Esophagus squamous epithelium (tissue), 5 donors: ENCODE measurements around the gene TFAP2B. TPM values are rescaled to one million over a fixed set of nuclear protein-coding genes. Genes with fewer than 3 reads are reported as not detected.

Source experiments
- DNase-seq: peaks from one replicate; lab custom pipeline; 2025; lab: John Stamatoyannopoulos, UW
- H3K27ac ChIP-seq, 4 donors: fragments of 200-600 bp; sonication (generic); one replicate each; pipeline ENCODE4 v1.5.1; 2016 to 2019; ENCODE audit warnings: mild to moderate bottlenecking in 1 of 4
- H3K27me3 ChIP-seq, 4 donors: fragments of 200-600 bp; sonication (generic); 1 replicate in 3 of 4; 2 replicates in 1 of 4; pipeline versions ENCODE4 v1.5.1 to v1.6.0; 2017 to 2021; ENCODE audit warnings: antibody characterized with exemption in 1 of 4
- H3K36me3 ChIP-seq, 3 donors: fragments of 200-600 bp; sonication (generic); one replicate each; pipeline ENCODE4 v1.5.1; 2016 to 2019
- H3K4me1 ChIP-seq, 3 donors: fragments of 200-600 bp; sonication (generic); one replicate each; pipeline ENCODE4 v1.5.1; 2017 to 2019
- H3K4me3 ChIP-seq, 4 donors: fragments of 200-600 bp; sonication (generic); 1 replicate in 3 of 4; 2 replicates in 1 of 4; pipeline ENCODE4 v1.5.1; 2016 to 2019; ENCODE audit warnings: mild to moderate bottlenecking in 2 of 4, moderate library complexity in 1 of 4
- H3K9me3 ChIP-seq, 3 donors: fragments of 200-600 bp; sonication (generic); one replicate each; pipeline ENCODE4 v1.5.1; 2016 to 2019
- CTCF ChIP-seq, 6 experiments: fragments of 450-650 bp in 4 of 6; fragments of 200-600 bp in 2 of 6; sonication (generic) in 2 of 6; IDR thresholded peaks; one replicate each; pipeline ENCODE4 v1.5.1; 2016 to 2019; ENCODE audit warnings: antibody characterized with exemption in 6 of 6, mild to moderate bottlenecking in 4 of 6, moderate library complexity in 4 of 6
- POLR2A ChIP-seq, 4 donors: fragments of 450-650 bp; IDR thresholded peaks; one replicate each; pipeline ENCODE4 v1.6.1; 2017; ENCODE audit warnings: antibody characterized with exemption in 4 of 4, mild to moderate bottlenecking in 4 of 4, moderate library complexity in 3 of 4
- WGBS, 2 donors: methylation state at CpG; one replicate each; pipeline ENCODE4 v1.1.5; 2018; 5-methylcytosine and 5-hydroxymethylcytosine counted together
- intact Hi-C: fragments of 100-400 bp; cut with DNase I; formaldehyde crosslinking; loops from one replicate; pipeline ENCODE4 v1.15.0; 2022
- total RNA-seq, 4 donors: library from RNA; depleted of rRNA; stranded (reverse); fragments of >200 nt; gene quantifications; one replicate each; pipeline ENCODE4 v1.1.0, GENCODE V29; 2016
- donor health status: DM: yes; HTN: yes; CAD: no.

Gene TFAP2B
- total RNA-seq, 4 donors from 2014 or later: 0.35 to 4.4 (median 1.8) TPM

GRCh38 chr6:50831186-50831585 lies 12.5 kb downstream of the TFAP2B start:
- no peak for TF ChIP-seq POLR2A (IDR thresholded peaks at IDR 0.05)
- TF ChIP-seq CTCF (IDR thresholded peaks at IDR 0.05): no peak
- peaks cover 0 to 30% (median 0%) of the 10 kb centered on the region in 3 donors for H3K4me1 ChIP-seq
- H3K4me3 ChIP-seq: no peak overlapping the region
- no peak for DNase-seq
- WGBS, 2 donors: 47 to 68% methylated on average over 10 of the region's 10 CpGs
- peaks cover 0 to 5% (median 0%) of the 10 kb centered on the region in 3 donors for H3K36me3 ChIP-seq
- intact Hi-C loops: no loop called here
- H3K9me3 ChIP-seq: no peaks in the 10 kb centered on the region
- no peak overlapping the region for H3K27ac ChIP-seq
- peaks cover 0 to 82% (median 3%) of the 10 kb centered on the region in 4 donors for H3K27me3 ChIP-seq

DNA sequence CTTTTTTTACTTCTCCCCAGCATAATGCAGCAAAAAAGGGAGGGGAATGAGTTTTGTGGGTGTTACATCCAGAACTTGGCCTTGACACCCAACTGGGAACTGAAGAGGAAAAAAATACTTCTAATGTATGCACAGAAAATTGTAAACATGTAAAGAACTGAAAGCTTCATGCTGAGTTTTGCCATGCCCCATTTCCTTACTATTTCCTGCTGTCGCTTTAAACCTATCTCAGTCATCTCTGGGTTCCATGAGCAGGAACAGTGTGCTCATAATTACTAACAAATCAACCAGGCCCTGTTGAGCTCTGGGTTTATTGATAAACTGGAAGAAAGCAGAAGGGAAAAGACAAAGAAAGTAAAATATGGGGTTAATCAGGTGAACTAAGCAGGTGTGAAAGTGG lies 14.2 kb downstream of the TFAP2B start:
- H3K36me3 ChIP-seq: peaks cover 0 to 10% (median 0%) of the 10 kb centered on the region in 3 donors
- TF ChIP-seq POLR2A (IDR thresholded peaks at IDR 0.05) (no peak), CTCF (IDR thresholded peaks at IDR 0.05) (no peak)
- peaks cover 0 to 30% (median 0%) of the 10 kb centered on the region in 3 donors for H3K4me1 ChIP-seq
- DNase-seq: no peak
- 67 to 75% methylated on average over 1 of the region's 1 CpG for WGBS, 2 donors
- H3K9me3 ChIP-seq: no peaks in the 10 kb centered on the region
- no peak overlapping the region for H3K4me3 ChIP-seq
- intact Hi-C loops: no loop called here
- H3K27me3 ChIP-seq: peaks cover 0 to 82% (median 3%) of the 10 kb centered on the region in 4 donors
- H3K27ac ChIP-seq: no peak overlapping the region

DNA sequence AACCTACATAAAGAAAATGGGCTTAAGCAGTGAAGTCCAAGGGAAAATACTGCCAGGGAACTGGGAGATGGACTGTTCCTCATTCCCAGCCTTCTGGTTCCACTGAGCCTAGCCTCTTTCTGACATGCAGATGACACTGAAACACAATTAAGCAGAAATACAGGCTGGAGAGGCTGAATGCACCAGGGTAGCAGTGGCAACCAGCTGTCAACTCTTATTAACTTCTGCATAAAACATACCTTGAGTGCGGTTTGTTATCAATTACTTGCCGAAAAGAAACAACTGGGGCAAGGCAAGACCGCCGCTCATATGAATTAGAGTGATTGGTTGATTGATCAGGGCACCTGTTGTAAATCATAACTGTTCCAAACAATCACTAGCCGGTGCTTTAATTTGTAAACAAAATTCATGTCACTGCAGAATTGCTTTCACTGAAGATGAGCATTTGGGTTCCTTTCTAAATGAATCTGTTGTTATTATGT lies 16.3 kb downstream of the TFAP2B start:
- H3K36me3 ChIP-seq: peaks cover 0 to 14% (median 0%) of the 10 kb centered on the region in 3 donors
- peaks cover 0 to 81% (median 3%) of the 10 kb centered on the region in 4 donors for H3K27me3 ChIP-seq
- TF ChIP-seq POLR2A (IDR thresholded peaks at IDR 0.05) (no peak), CTCF (IDR thresholded peaks at IDR 0.05) (no peak)
- no peak for DNase-seq
- H3K9me3 ChIP-seq: no peaks in the 10 kb centered on the region
- peaks cover 0 to 20% (median 0%) of the 10 kb centered on the region in 3 donors for H3K4me1 ChIP-seq
- no peak overlapping the region for H3K27ac ChIP-seq
- no peak overlapping the region for H3K4me3 ChIP-seq
- intact Hi-C loops: no loop called here
- WGBS, 2 donors: 75 to 88% methylated on average over 5 of the region's 5 CpGs

DNA sequence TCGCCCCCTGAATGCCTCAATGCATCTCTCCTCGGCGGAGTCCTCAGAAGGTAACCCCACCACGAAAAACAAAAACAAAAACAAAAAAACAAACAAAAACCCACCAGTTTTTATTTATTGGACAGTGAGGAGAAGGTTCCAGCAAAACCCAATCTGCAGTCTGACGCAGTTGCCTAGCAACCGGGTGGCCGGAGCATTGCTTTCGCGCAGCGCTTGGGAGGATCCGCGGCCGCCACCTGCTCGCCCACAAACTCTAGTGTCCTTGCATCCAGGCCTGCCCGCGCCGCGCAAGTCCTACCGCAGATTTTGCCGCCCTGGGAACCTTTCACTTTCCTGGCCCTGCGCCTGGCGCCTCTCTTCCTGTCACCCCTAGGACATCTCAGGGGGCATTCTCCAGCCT lies 17.6 kb downstream of the TFAP2B start:
- peaks cover 0 to 90% (median 0%) of the 10 kb centered on the region in 4 donors for H3K27me3 ChIP-seq
- peaks cover 0 to 19% (median 0%) of the 10 kb centered on the region in 3 donors for H3K4me1 ChIP-seq
- H3K27ac ChIP-seq: no peak overlapping the region
- H3K4me3 ChIP-seq: no peak overlapping the region
- no peaks in the 10 kb centered on the region for H3K9me3 ChIP-seq
- intact Hi-C loops: no loop called here
- no peak for DNase-seq
- peaks cover 0 to 22% (median 0%) of the 10 kb centered on the region in 3 donors for H3K36me3 ChIP-seq
- 54 to 69% methylated on average over 18 to 19 of the region's 22 CpGs for WGBS, 2 donors
- TF ChIP-seq POLR2A (IDR thresholded peaks at IDR 0.05): no peak
- TF ChIP-seq CTCF (IDR thresholded peaks at IDR 0.05): no peak

GRCh38 chr6:50837589-50838445 lies 19.1 kb downstream of the TFAP2B start:
- DNase-seq: no peak
- TF ChIP-seq CTCF (IDR thresholded peaks at IDR 0.05): no peak
- no peak for TF ChIP-seq POLR2A (IDR thresholded peaks at IDR 0.05)
- Histone ChIP-seq H3K27ac (no peak overlapping the region), H3K4me3 (no peak overlapping the region), H3K36me3 (peaks cover 0 to 35% (median 0%) of the 10 kb centered on the region in 3 donors), H3K4me1 (peaks cover 0 to 19% (median 0%) of the 10 kb centered on the region in 3 donors), H3K27me3 (peaks cover 0 to 91% (median 0%) of the 10 kb centered on the region in 4 donors), H3K9me3 (no peaks in the 10 kb centered on the region)
- 39 to 40% methylated on average over 14 of the region's 14 CpGs for whole genome bisulfite sequencing, 2 donors
- intact Hi-C loops: no loop called here
